CD1c-positive myeloid dendritic cell (primary cell): ENCODE results near the gene TENM4.
"Not testable (repeated sequence)": the region's sequence is repeated elsewhere in the genome, so short reads cannot be mapped to it uniquely, and the experiment has no call there.

Experiments
- DNase-seq: peaks from one replicate; pipeline ENCODE4 v3.0.0-alpha.2; 2016; ENCODE audit errors: extremely low spot score

TENM4 gene

GRCh38 chr11:78978831-78979230 lies 462.0 kb downstream of the TENM4 start:
- DNase-seq, result no peak

GRCh38 chr11:78977848-78978247 lies 463.0 kb downstream of the TENM4 start:
- not testable (repeated sequence) for DNase-seq

- no peak for DNase-seq
These were observed 463.8 kb downstream of the TENM4 start for GRCh38 chr11:78977009-78977408.

GRCh38 chr11:78975081-78975480 lies 465.7 kb downstream of the TENM4 start:
- DNase-seq, result no peak

- DNase-seq, result no peak
These were observed 467.0 kb downstream of the TENM4 start for GRCh38 chr11:78973876-78974275.

GRCh38 chr11:78972590-78972989 lies 468.2 kb downstream of the TENM4 start:
- no peak for DNase-seq

- no peak for DNase-seq
These were observed 468.7 kb downstream of the TENM4 start for GRCh38 chr11:78972177-78972576.

- no peak for DNase-seq
These were observed 473.0 kb downstream of the TENM4 start for GRCh38 chr11:78967811-78968210.

- DNase-seq, result no peak
These were observed 475.4 kb downstream of the TENM4 start for GRCh38 chr11:78965432-78965831.

GRCh38 chr11:78961937-78962701 lies 478.7 kb downstream of the TENM4 start:
- DNase-seq, result no peak

GRCh38 chr11:78961247-78961646 lies 479.6 kb downstream of the TENM4 start:
- DNase-seq, result peak; percentile 16

- DNase-seq, result no peak
These were observed 482.4 kb downstream of the TENM4 start for GRCh38 chr11:78958444-78958843.

GRCh38 chr11:78957476-78958245 lies 483.2 kb downstream of the TENM4 start:
- no peak for DNase-seq

GRCh38 chr11:78954696-78955095 lies 486.1 kb downstream of the TENM4 start:
- DNase-seq, result no peak

GRCh38 chr11:78954261-78954660 lies 486.6 kb downstream of the TENM4 start:
- DNase-seq, result no peak

GRCh38 chr11:78952890-78953289 lies 487.9 kb downstream of the TENM4 start:
- no peak for DNase-seq

GRCh38 chr11:78952175-78952574 lies 488.7 kb downstream of the TENM4 start:
- no peak for DNase-seq

- DNase-seq, result no peak
These were observed 490.7 kb downstream of the TENM4 start for GRCh38 chr11:78949976-78950690.

GRCh38 chr11:78946945-78947902 lies 493.6 kb downstream of the TENM4 start:
- DNase-seq, result no peak

GRCh38 chr11:78943841-78944240 lies 497.0 kb downstream of the TENM4 start:
- no peak for DNase-seq

- no peak for DNase-seq
These were observed 497.7 kb downstream of the TENM4 start for GRCh38 chr11:78943154-78943553.
